WTC11 (cell line): ENCODE data around the gene CYP46A1. TPM values are rescaled to one million over a fixed set of nuclear protein-coding genes. Genes with fewer than 3 reads are reported as not detected.

Experiments used
- EMX1 ChIP-seq: fragments of 250-450 bp; sonication (Bioruptor Pico); IDR thresholded peaks from 2 replicates; pipeline ENCODE4 v1.8.0; 2021; ENCODE audit warnings: mild to moderate bottlenecking
- ETV6 ChIP-seq: sonication (generic); formaldehyde crosslinking; IDR thresholded peaks from 2 replicates; pipeline ENCODE4 v1.8.1; 2022; ENCODE audit warnings: mild to moderate bottlenecking, missing genetic modification reagents
- FOXP4 ChIP-seq: sonication (generic); formaldehyde crosslinking; IDR thresholded peaks from 2 replicates; pipeline ENCODE4 v1.8.0; 2022; ENCODE audit warnings: mild to moderate bottlenecking, missing genetic modification reagents
- GABPB1 ChIP-seq: sonication (generic); formaldehyde crosslinking; IDR thresholded peaks from 2 replicates; pipeline ENCODE4 v1.8.1; 2023; ENCODE audit warnings: mild to moderate bottlenecking, missing genetic modification reagents
- MLX ChIP-seq: sonication (generic); formaldehyde crosslinking; IDR thresholded peaks from 2 replicates; pipeline ENCODE4 v1.8.1; 2023; ENCODE audit warnings: mild to moderate bottlenecking, missing genetic modification reagents, moderate library complexity
- SOX15 ChIP-seq: fragments of 250-450 bp; sonication (Bioruptor Pico); IDR thresholded peaks from 2 replicates; pipeline ENCODE4 v1.9.0; 2021; ENCODE audit warnings: mild to moderate bottlenecking
- ZBTB21 ChIP-seq: sonication (generic); formaldehyde crosslinking; IDR thresholded peaks from 2 replicates; pipeline ENCODE4 v1.8.1; 2023; ENCODE audit warnings: mild to moderate bottlenecking, missing genetic modification reagents, borderline replicate concordance
- ZBTB43 ChIP-seq: sonication (generic); formaldehyde crosslinking; IDR thresholded peaks from 2 replicates; pipeline ENCODE4 v1.8.1; 2023; ENCODE audit warnings: mild to moderate bottlenecking, missing genetic modification reagents
- ZNF121 ChIP-seq: sonication (generic); formaldehyde crosslinking; IDR thresholded peaks from 2 replicates; pipeline ENCODE4 v1.8.0; 2023; ENCODE audit warnings: missing genetic modification reagents
- ZNF423 ChIP-seq: fragments of 250-450 bp; sonication (Bioruptor Pico); IDR thresholded peaks from 2 replicates; pipeline ENCODE4 v2.1.2; 2022; ENCODE audit warnings: mild to moderate bottlenecking, moderate library complexity
- ZNF671 ChIP-seq: fragments of 250-450 bp; sonication (Bioruptor Pico); IDR thresholded peaks from 2 replicates; pipeline ENCODE4 v1.8.0; 2021; ENCODE audit warnings: mild to moderate bottlenecking
- total RNA-seq: library from RNA; stranded (reverse); gene quantifications from 3 replicates; pipeline ENCODE4 v1.2.3, GENCODE V29; 2021
- TF ChIP-seq, protein P1 (sequence below): sonication (generic); formaldehyde crosslinking; IDR thresholded peaks from 2 replicates; pipeline ENCODE4 v1.8.1; 2023; ENCODE audit warnings: mild to moderate bottlenecking, missing genetic modification reagents, borderline replicate concordance
- TF ChIP-seq, protein P2 (sequence below): sonication (generic); formaldehyde crosslinking; IDR thresholded peaks from 2 replicates; pipeline ENCODE4 v1.8.0; 2023; ENCODE audit warnings: missing genetic modification reagents
- TF ChIP-seq, protein P3 (sequence below): fragments of 250-450 bp; sonication (Bioruptor Pico); conservative IDR thresholded peaks from 2 replicates; pipeline ENCODE4 v1.9.0; 2021; ENCODE audit warnings: mild to moderate bottlenecking
- TF ChIP-seq, protein P4 (sequence below): sonication (generic); formaldehyde crosslinking; conservative IDR thresholded peaks from 2 replicates; pipeline ENCODE4 v1.8.1; 2022; ENCODE audit warnings: mild to moderate bottlenecking, missing genetic modification reagents
- TF ChIP-seq, protein P5 (sequence below): sonication (generic); formaldehyde crosslinking; IDR thresholded peaks from 2 replicates; pipeline ENCODE4 v1.8.1; 2022; ENCODE audit warnings: mild to moderate bottlenecking, missing genetic modification reagents, moderate library complexity, borderline replicate concordance

Gene CYP46A1
- total RNA-seq, 1 experiment from 2014 or later = 0.77 TPM

DNA sequence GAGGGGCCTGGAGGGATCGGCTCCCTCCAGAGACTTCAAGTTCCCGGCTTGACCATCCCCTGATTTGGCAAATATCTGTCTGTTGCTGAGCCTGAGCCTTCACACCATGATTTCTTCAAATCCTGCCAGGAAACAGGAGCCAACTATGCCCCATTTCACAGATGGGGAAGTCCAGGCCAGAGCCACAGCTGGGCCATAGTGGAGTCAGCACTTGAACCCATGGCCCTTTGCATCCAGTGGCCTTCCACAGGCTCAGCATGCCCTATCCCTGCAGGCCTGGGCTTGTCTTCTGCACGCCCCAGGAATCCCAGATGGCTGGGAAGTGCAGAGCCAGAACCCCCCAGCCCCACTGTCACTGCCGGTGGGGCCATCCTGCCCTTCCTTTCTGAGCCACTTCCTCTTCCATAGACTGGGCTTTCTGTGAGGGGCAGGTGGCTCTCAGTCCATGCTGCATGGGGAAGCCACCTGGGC lies 44.9 kb downstream of the CYP46A1 start (continued):
- TF ChIP-seq, protein P1, sequence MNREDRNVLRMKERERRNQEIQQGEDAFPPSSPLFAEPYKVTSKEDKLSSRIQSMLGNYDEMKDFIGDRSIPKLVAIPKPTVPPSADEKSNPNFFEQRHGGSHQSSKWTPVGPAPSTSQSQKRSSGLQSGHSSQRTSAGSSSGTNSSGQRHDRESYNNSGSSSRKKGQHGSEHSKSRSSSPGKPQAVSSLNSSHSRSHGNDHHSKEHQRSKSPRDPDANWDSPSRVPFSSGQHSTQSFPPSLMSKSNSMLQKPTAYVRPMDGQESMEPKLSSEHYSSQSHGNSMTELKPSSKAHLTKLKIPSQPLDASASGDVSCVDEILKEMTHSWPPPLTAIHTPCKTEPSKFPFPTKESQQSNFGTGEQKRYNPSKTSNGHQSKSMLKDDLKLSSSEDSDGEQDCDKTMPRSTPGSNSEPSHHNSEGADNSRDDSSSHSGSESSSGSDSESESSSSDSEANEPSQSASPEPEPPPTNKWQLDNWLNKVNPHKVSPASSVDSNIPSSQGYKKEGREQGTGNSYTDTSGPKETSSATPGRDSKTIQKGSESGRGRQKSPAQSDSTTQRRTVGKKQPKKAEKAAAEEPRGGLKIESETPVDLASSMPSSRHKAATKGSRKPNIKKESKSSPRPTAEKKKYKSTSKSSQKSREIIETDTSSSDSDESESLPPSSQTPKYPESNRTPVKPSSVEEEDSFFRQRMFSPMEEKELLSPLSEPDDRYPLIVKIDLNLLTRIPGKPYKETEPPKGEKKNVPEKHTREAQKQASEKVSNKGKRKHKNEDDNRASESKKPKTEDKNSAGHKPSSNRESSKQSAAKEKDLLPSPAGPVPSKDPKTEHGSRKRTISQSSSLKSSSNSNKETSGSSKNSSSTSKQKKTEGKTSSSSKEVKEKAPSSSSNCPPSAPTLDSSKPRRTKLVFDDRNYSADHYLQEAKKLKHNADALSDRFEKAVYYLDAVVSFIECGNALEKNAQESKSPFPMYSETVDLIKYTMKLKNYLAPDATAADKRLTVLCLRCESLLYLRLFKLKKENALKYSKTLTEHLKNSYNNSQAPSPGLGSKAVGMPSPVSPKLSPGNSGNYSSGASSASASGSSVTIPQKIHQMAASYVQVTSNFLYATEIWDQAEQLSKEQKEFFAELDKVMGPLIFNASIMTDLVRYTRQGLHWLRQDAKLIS = no peak
- TF ChIP-seq FOXP4 (CRISPR knock-in tag) = no peak
- no peak for TF ChIP-seq ZBTB21
- TF ChIP-seq, protein P2, sequence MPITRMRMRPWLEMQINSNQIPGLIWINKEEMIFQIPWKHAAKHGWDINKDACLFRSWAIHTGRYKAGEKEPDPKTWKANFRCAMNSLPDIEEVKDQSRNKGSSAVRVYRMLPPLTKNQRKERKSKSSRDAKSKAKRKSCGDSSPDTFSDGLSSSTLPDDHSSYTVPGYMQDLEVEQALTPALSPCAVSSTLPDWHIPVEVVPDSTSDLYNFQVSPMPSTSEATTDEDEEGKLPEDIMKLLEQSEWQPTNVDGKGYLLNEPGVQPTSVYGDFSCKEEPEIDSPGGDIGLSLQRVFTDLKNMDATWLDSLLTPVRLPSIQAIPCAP = no peak
- TF ChIP-seq EMX1 (CRISPR knock-in tag) = no peak
- no peak for TF ChIP-seq ZNF121 (CRISPR knock-in tag)
- no peak for TF ChIP-seq ETV6 (CRISPR knock-in tag)
- TF ChIP-seq GABPB1 (CRISPR knock-in tag) = no peak
- TF ChIP-seq, protein P3, sequence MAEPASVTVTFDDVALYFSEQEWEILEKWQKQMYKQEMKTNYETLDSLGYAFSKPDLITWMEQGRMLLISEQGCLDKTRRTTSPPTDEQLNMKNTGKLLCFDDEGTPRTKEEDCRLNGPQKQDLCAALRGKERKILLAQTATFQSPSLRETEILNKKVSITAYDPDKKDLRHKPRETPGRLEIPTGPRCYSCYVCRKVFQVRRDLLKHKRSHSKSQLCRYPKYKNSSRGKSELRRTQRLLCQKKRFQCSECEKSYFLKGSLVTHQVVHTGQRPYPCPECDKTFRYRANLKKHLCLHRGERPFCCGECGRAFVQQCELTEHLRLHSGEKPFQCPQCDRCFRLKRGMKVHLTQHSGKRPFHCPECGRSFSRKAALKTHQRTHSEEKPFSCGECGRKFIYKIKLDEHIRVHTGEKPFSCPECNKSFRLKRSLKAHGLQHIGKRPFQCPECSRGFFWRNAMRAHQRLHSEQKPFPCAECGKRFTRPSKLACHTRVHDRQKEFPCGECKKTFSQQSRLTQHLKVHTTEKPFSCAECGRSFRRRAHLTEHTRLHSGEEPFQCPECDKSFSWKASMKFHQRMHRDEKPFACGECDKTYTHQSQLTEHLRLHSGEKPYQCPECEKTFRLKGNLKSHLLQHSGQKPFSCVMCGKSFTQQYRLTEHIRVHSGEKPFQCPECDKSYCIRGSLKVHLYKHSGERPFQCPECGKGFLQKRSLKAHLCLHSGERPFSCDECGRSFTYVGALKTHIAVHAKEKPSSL (CRISPR knock-in tag) = no peak
- no peak for TF ChIP-seq MLX (CRISPR knock-in tag)
- TF ChIP-seq ZNF423 = no peak
- no peak for TF ChIP-seq ZBTB43 (CRISPR knock-in tag)
- TF ChIP-seq, protein P4, sequence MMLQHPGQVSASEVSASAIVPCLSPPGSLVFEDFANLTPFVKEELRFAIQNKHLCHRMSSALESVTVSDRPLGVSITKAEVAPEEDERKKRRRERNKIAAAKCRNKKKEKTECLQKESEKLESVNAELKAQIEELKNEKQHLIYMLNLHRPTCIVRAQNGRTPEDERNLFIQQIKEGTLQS (CRISPR knock-in tag) = no peak
- TF ChIP-seq ZNF671 (CRISPR knock-in tag) = no peak
- TF ChIP-seq, protein P5, sequence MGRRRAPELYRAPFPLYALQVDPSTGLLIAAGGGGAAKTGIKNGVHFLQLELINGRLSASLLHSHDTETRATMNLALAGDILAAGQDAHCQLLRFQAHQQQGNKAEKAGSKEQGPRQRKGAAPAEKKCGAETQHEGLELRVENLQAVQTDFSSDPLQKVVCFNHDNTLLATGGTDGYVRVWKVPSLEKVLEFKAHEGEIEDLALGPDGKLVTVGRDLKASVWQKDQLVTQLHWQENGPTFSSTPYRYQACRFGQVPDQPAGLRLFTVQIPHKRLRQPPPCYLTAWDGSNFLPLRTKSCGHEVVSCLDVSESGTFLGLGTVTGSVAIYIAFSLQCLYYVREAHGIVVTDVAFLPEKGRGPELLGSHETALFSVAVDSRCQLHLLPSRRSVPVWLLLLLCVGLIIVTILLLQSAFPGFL (CRISPR knock-in tag) = no peak
- no peak for TF ChIP-seq SOX15 (CRISPR knock-in tag)
